ENCODE data around the gene TNNT3. TPM values are rescaled to one million over a fixed set of nuclear protein-coding genes. Genes with fewer than 3 reads are reported as not detected.

TNNT3 gene
- total and polyA plus RNA-seq, 4 experiments from 2014 or later, result 9.3 to 10.5 TPM; not detected in 2

GRCh38 chr11:1878137-1879031 lies 41.1 kb upstream of the TNNT3 start:
- H3K4me1 Mint-ChIP-seq, result peaks cover 5 to 23% (median 16%) of the 10 kb centered on the region in 4 donors

GRCh38 chr11:1879342-1879940 lies 40.1 kb upstream of the TNNT3 start:
- peak in 1 of 5 donors; percentile 31 for DNase-seq
- no peak overlapping the region for H3K4me3 Mint-ChIP-seq
- H3K27ac Mint-ChIP-seq, result peak overlapping the region in 2 of 7 donors; percentile 11 to 47
- Histone ChIP-seq H3K27ac (ENCODE audit: low read depth, low read length) (no peak overlapping the region), H3K4me1 (ENCODE audit: insufficient read depth, low read length) (peaks cover 13% of the 10 kb centered on the region), H3K9me3 (ENCODE audit: control insufficient read depth in 1 of 2, low read length in 2 of 2) (no peaks in the 10 kb centered on the region), H3K36me3 (ENCODE audit: insufficient read depth, low read length) (peaks cover 17% of the 10 kb centered on the region), H3K27me3 (ENCODE audit: insufficient read depth, low read length) (no peaks in the 10 kb centered on the region), H3K4me3 (ENCODE audit: low read length in 2 of 2) (no peak overlapping the region)
- H3K36me3 Mint-ChIP-seq, result peaks cover 0 to 16% of the 10 kb centered on the region in 2 donors
- H3K9me3 Mint-ChIP-seq, result peaks cover 0 to 1% (median 0%) of the 10 kb centered on the region in 8 donors
- H3K27me3 Mint-ChIP-seq, result no peaks in the 10 kb centered on the region
- ChIA-PET CTCF (ENCODE audit: partially characterized antibody) (interaction anchor here (1.2 kb wide), 1 partner anchor 272 kb away, joined by 3 read pairs; no protein-coding TSS in a partner anchor), POLR2A (ENCODE audit: partially characterized antibody) (interaction anchor here (1.4 to 12.3 kb wide), 2 partner anchors 28 to 38 kb away, joined by 4 to 189 read pairs; partner anchors contain the start of gene LSP1)
- intact Hi-C loops (cut with micrococcal nuclease), result no loop called here
- peaks cover 4 to 23% (median 15%) of the 10 kb centered on the region in 4 donors for H3K4me1 Mint-ChIP-seq

More at GRCh38 chr11:1878137-1879031, 41.1 kb upstream of the TNNT3 start:
- DNase-seq, result peak in 1 of 5 donors; percentile 34
- Histone ChIP-seq H3K4me3 (ENCODE audit: low read length in 2 of 2) (no peak overlapping the region), H3K36me3 (ENCODE audit: insufficient read depth, low read length) (peaks cover 6% of the 10 kb centered on the region), H3K27ac (ENCODE audit: low read depth, low read length) (no peak overlapping the region), H3K9me3 (ENCODE audit: control insufficient read depth in 1 of 2, low read length in 2 of 2) (no peaks in the 10 kb centered on the region), H3K27me3 (ENCODE audit: insufficient read depth, low read length) (no peaks in the 10 kb centered on the region), H3K4me1 (ENCODE audit: insufficient read depth, low read length) (peaks cover 13% of the 10 kb centered on the region)
- Mint-ChIP-seq H3K4me3 (no peak overlapping the region), H3K27ac (peak overlapping the region in 1 of 7 donors; percentile 11), H3K27me3 (no peaks in the 10 kb centered on the region), H3K9me3 (peaks cover 0 to 1% (median 0%) of the 10 kb centered on the region in 8 donors), H3K36me3 (peaks cover 0 to 16% of the 10 kb centered on the region in 2 donors)
- POLR2A ChIA-PET (ENCODE audit: partially characterized antibody), result interaction anchor here (0.7 to 12.3 kb wide), 3 partner anchors 20 to 39 kb away, joined by 3 to 189 read pairs (median 4); partner anchors contain the start of gene LSP1
- CTCF ChIA-PET (ENCODE audit: partially characterized antibody), result interaction anchor here (1.2 kb wide), 1 partner anchor 273 kb away, joined by 3 read pairs; no protein-coding TSS in a partner anchor
- intact Hi-C loops (cut with micrococcal nuclease), result no loop called here

GRCh38 chr11:1879941-1880720 lies 39.4 kb upstream of the TNNT3 start:
- peaks cover 24% of the 10 kb centered on the region for H3K36me3 ChIP-seq (ENCODE audit: insufficient read depth, low read length)
- H3K27ac Mint-ChIP-seq, result peak overlapping the region in 3 of 7 donors; percentile 20 to 68 (median 62)

GRCh38 chr11:1880746-1881441 lies 38.6 kb upstream of the TNNT3 start:
- H3K27ac ChIP-seq (ENCODE audit: low read depth, low read length), result no peak overlapping the region

More at GRCh38 chr11:1879941-1880720, 39.4 kb upstream of the TNNT3 start:
- H3K4me3 Mint-ChIP-seq, result no peak overlapping the region
- CTCF ChIA-PET (ENCODE audit: partially characterized antibody), result interaction anchor here (2.5 to 4.2 kb wide), 2 partner anchors 28 to 157 kb away, joined by 6 to 46 read pairs; partner anchors contain the start of gene LSP1
- intact Hi-C loops (cut with micrococcal nuclease), result loop anchor here (5.0 to 10.0 kb wide), 2 partner anchors 37 to 185 kb away; partner anchors contain the start of genes KRTAP5-6 and TNNT3
- H3K27ac ChIP-seq (ENCODE audit: low read depth, low read length), result no peak overlapping the region
- DNase-seq, result peak in 1 of 5 donors; percentile 29
- no peaks in the 10 kb centered on the region for H3K9me3 ChIP-seq (ENCODE audit: control insufficient read depth in 1 of 2, low read length in 2 of 2)
- peaks cover 13% of the 10 kb centered on the region for H3K4me1 ChIP-seq (ENCODE audit: insufficient read depth, low read length)
- H3K27me3 Mint-ChIP-seq, result no peaks in the 10 kb centered on the region
- peaks cover 4 to 22% (median 14%) of the 10 kb centered on the region in 4 donors for H3K4me1 Mint-ChIP-seq
- no peak overlapping the region for H3K4me3 ChIP-seq (ENCODE audit: low read length in 2 of 2)
- H3K27me3 ChIP-seq (ENCODE audit: insufficient read depth, low read length), result no peaks in the 10 kb centered on the region
- H3K9me3 Mint-ChIP-seq, result peaks cover 0 to 1% (median 0%) of the 10 kb centered on the region in 8 donors
- peaks cover 0 to 16% of the 10 kb centered on the region in 2 donors for H3K36me3 Mint-ChIP-seq
- POLR2A ChIA-PET (ENCODE audit: partially characterized antibody), result interaction anchor here (0.8 to 12.3 kb wide), 3 partner anchors 10 to 37 kb away, joined by 3 to 189 read pairs (median 4); partner anchors contain the start of gene LSP1

GRCh38 chr11:1881442-1882264 lies 37.9 kb upstream of the TNNT3 start:
- H3K4me1 Mint-ChIP-seq, result peaks cover 2 to 18% (median 10%) of the 10 kb centered on the region in 4 donors
- H3K27me3 Mint-ChIP-seq, result no peaks in the 10 kb centered on the region
- H3K4me3 ChIP-seq (ENCODE audit: low read length in 2 of 2), result no peak overlapping the region
- H3K36me3 ChIP-seq (ENCODE audit: insufficient read depth, low read length), result peaks cover 38% of the 10 kb centered on the region
- peaks cover 18% of the 10 kb centered on the region for H3K4me1 ChIP-seq (ENCODE audit: insufficient read depth, low read length)
- no peak overlapping the region for H3K27ac ChIP-seq (ENCODE audit: low read depth, low read length)
- H3K27me3 ChIP-seq (ENCODE audit: insufficient read depth, low read length), result no peaks in the 10 kb centered on the region
- intact Hi-C loops (cut with micrococcal nuclease), result loop anchor here (1.0 to 10.0 kb wide), 5 partner anchors 28 to 270 kb away; partner anchors contain the start of genes KRTAP5-6, LSP1 and TNNT3
- no peak overlapping the region for H3K4me3 Mint-ChIP-seq
- DNase-seq, result peak in 2 of 5 donors; percentile 15 to 34
- no peaks in the 10 kb centered on the region for H3K9me3 Mint-ChIP-seq
- H3K36me3 Mint-ChIP-seq, result peaks cover 0 to 13% of the 10 kb centered on the region in 2 donors
- CTCF ChIA-PET (ENCODE audit: partially characterized antibody), result interaction anchor here (0.6 to 4.2 kb wide), 23 partner anchors 10 to 345 kb away, joined by 3 to 46 read pairs (median 4); partner anchors contain the start of genes LSP1, PRR33 and TNNI2
- POLR2A ChIA-PET (ENCODE audit: partially characterized antibody), result interaction anchor here (0.6 to 12.3 kb wide), 10 partner anchors 8 to 188 kb away, joined by 3 to 189 read pairs (median 4); partner anchors contain the start of genes LSP1 and PRR33
- no peaks in the 10 kb centered on the region for H3K9me3 ChIP-seq (ENCODE audit: control insufficient read depth in 1 of 2, low read length in 2 of 2)
- H3K27ac Mint-ChIP-seq, result peak overlapping the region in 3 of 7 donors; percentile 47 to 64 (median 59)

More at GRCh38 chr11:1880746-1881441, 38.6 kb upstream of the TNNT3 start:
- peaks cover 15% of the 10 kb centered on the region for H3K4me1 ChIP-seq (ENCODE audit: insufficient read depth, low read length)
- no peaks in the 10 kb centered on the region for H3K9me3 Mint-ChIP-seq
- peak in 1 of 5 donors; percentile 25 for DNase-seq
- H3K27me3 Mint-ChIP-seq, result no peaks in the 10 kb centered on the region
- H3K27me3 ChIP-seq (ENCODE audit: insufficient read depth, low read length), result no peaks in the 10 kb centered on the region
- ChIA-PET CTCF (ENCODE audit: partially characterized antibody) (interaction anchor here (1.2 to 4.2 kb wide), 4 partner anchors 29 to 270 kb away, joined by 3 to 46 read pairs (median 12); partner anchors contain the start of genes LSP1 and TNNI2), POLR2A (ENCODE audit: partially characterized antibody) (interaction anchor here (0.6 to 12.3 kb wide), 5 partner anchors 9 to 45 kb away, joined by 3 to 189 read pairs (median 5); partner anchors contain the start of gene LSP1)
- no peak overlapping the region for H3K4me3 Mint-ChIP-seq
- no peaks in the 10 kb centered on the region for H3K9me3 ChIP-seq (ENCODE audit: control insufficient read depth in 1 of 2, low read length in 2 of 2)
- H3K36me3 ChIP-seq (ENCODE audit: insufficient read depth, low read length), result peaks cover 31% of the 10 kb centered on the region
- peaks cover 2 to 18% (median 10%) of the 10 kb centered on the region in 4 donors for H3K4me1 Mint-ChIP-seq
- H3K27ac Mint-ChIP-seq, result peak overlapping the region in 6 of 7 donors; percentile 10 to 68 (median 42)
- intact Hi-C loops (cut with micrococcal nuclease), result loop anchor here (5.0 to 10.0 kb wide), 2 partner anchors 36 to 186 kb away; partner anchors contain the start of genes KRTAP5-6 and TNNT3
- H3K36me3 Mint-ChIP-seq, result peaks cover 0 to 13% of the 10 kb centered on the region in 2 donors
- no peak overlapping the region for H3K4me3 ChIP-seq (ENCODE audit: low read length in 2 of 2)
